H9 (cell line): Measurements from ENCODE around the gene TTC23. TPM values are rescaled to one million over a fixed set of nuclear protein-coding genes. Genes with fewer than 3 reads are reported as not detected.
"Not testable (repeated sequence)": the region's sequence is repeated elsewhere in the genome, so short reads cannot be mapped to it uniquely, and the experiment has no call there.

Experiments
- DNase-seq: peaks from one replicate; pipeline ENCODE4 v3.0.0-alpha.2; 2017
- H2AFZ ChIP-seq: one replicate; pipeline ENCODE4 v1.6.1; 2013; ENCODE audit warnings: mild to moderate bottlenecking, low read length, control low read depth, moderate library complexity
- H2AK5ac ChIP-seq: 2 replicates; pipeline ENCODE4 v1.6.1; 2013; ENCODE audit warnings: low read length, control low read depth, mixed read lengths; ENCODE audit not compliant: insufficient read length
- H2BK120ac ChIP-seq: one replicate; pipeline ENCODE4 v1.6.1; 2013; ENCODE audit warnings: low read depth, mild to moderate bottlenecking, low read length, control low read depth, inconsistent platforms; ENCODE audit not compliant: poor library complexity, severe bottlenecking
- H2BK12ac ChIP-seq: 2 replicates; pipeline ENCODE4 v1.6.1; 2013; ENCODE audit warnings: low read length, control low read depth, mixed read lengths, low read depth; ENCODE audit not compliant: insufficient read length
- H2BK15ac ChIP-seq: 2 replicates; pipeline ENCODE4 v1.6.1; 2013; ENCODE audit warnings: low read depth, low read length, control low read depth
- H2BK20ac ChIP-seq: one replicate; pipeline ENCODE4 v1.6.1; 2013; ENCODE audit warnings: low read depth, mild to moderate bottlenecking, low read length, control low read depth, inconsistent platforms; ENCODE audit not compliant: poor library complexity, severe bottlenecking
- H2BK5ac ChIP-seq: 2 replicates; pipeline ENCODE4 v1.6.1; 2013; ENCODE audit warnings: low read length, control low read depth, mixed read lengths; ENCODE audit not compliant: insufficient read length
- H3K14ac ChIP-seq: 2 replicates; pipeline ENCODE4 v1.6.1; 2013; ENCODE audit warnings: low read length, control low read depth; ENCODE audit not compliant: insufficient read depth
- H3K18ac ChIP-seq: 2 replicates; pipeline ENCODE4 v1.6.1; 2013; ENCODE audit warnings: low read depth, mild to moderate bottlenecking, mixed read lengths, low read length, control low read depth; ENCODE audit not compliant: insufficient read length
- H3K23ac ChIP-seq: 2 replicates; pipeline ENCODE4 v1.6.1; 2013; ENCODE audit warnings: low read length, control low read depth, mixed read lengths, low read depth; ENCODE audit not compliant: insufficient read length
- H3K23me2 ChIP-seq: 2 replicates; pipeline ENCODE4 v1.6.1; 2013; ENCODE audit warnings: low read depth, mild to moderate bottlenecking, mixed read lengths, low read length, control low read depth; ENCODE audit not compliant: insufficient read length, poor library complexity, severe bottlenecking
- H3K27ac ChIP-seq: 2 replicates; pipeline ENCODE4 v1.5.1; 2013; ENCODE audit warnings: low read length, control low read depth, mixed read lengths, low read depth; ENCODE audit not compliant: insufficient read length
- H3K27me3 ChIP-seq: 2 replicates; pipeline ENCODE4 v1.6.1; 2013; ENCODE audit warnings: low read length, control low read depth, inconsistent platforms; ENCODE audit not compliant: insufficient read depth
- H3K4ac ChIP-seq: 2 replicates; pipeline ENCODE4 v1.6.1; 2013; ENCODE audit warnings: low read depth, mild to moderate bottlenecking, control low read depth, inconsistent platforms, low read length, moderate library complexity
- H3K4me1 ChIP-seq: 2 replicates; pipeline ENCODE4 v1.6.1; 2013; ENCODE audit warnings: low read length, control low read depth, inconsistent platforms; ENCODE audit not compliant: insufficient read depth
- H3K4me2 ChIP-seq: 2 replicates; pipeline ENCODE4 v1.6.1; 2013; ENCODE audit warnings: low read length, control low read depth, mixed read lengths; ENCODE audit not compliant: insufficient read length, insufficient read depth
- H3K56ac ChIP-seq: 2 replicates; pipeline ENCODE4 v1.6.1; 2013; ENCODE audit warnings: low read depth, mild to moderate bottlenecking, mixed read lengths, low read length, control low read depth; ENCODE audit not compliant: insufficient read length
- H3K79me1 ChIP-seq: 2 replicates; pipeline ENCODE4 v1.6.1; 2013; ENCODE audit warnings: low read depth, mild to moderate bottlenecking, moderate library complexity, low read length, control low read depth, inconsistent platforms; ENCODE audit not compliant: insufficient read depth, poor library complexity, severe bottlenecking
- H3K79me2 ChIP-seq: 2 replicates; pipeline ENCODE4 v1.6.1; 2013; ENCODE audit warnings: low read length, control low read depth, inconsistent platforms; ENCODE audit not compliant: insufficient read depth
- H3K9ac ChIP-seq: 2 replicates; pipeline ENCODE4 v1.6.1; 2013; ENCODE audit warnings: low read length, control low read depth, mixed read lengths; ENCODE audit not compliant: insufficient read length; ENCODE audit errors: extremely low read depth
- H3K9me3 ChIP-seq: one replicate; pipeline ENCODE4 v1.6.1; 2013; ENCODE audit warnings: low read depth, low read length, inconsistent platforms; ENCODE audit not compliant: control insufficient read depth
- H3T11ph ChIP-seq: one replicate; pipeline ENCODE4 v1.6.1; 2013; ENCODE audit warnings: mild to moderate bottlenecking, low read length, control low read depth, inconsistent platforms
- H4K20me1 ChIP-seq: one replicate; pipeline ENCODE4 v1.6.1; 2013; ENCODE audit not compliant: control insufficient read depth, insufficient read length, insufficient read depth
- H4K5ac ChIP-seq: 2 replicates; pipeline ENCODE4 v1.6.1; 2013; ENCODE audit warnings: low read depth, mild to moderate bottlenecking, mixed read lengths, low read length, control low read depth; ENCODE audit not compliant: insufficient read length
- H4K8ac ChIP-seq: replicated peaks from 2 replicates; pipeline ENCODE4 v1.6.1; 2013; ENCODE audit warnings: low read length, control low read depth, mixed read lengths, low read depth; ENCODE audit not compliant: insufficient read length
- H4K91ac ChIP-seq: 2 replicates; pipeline ENCODE4 v1.6.1; 2013; ENCODE audit warnings: low read depth, mild to moderate bottlenecking, moderate library complexity, mixed read lengths, low read length, control low read depth; ENCODE audit not compliant: insufficient read length
- H3K27ac Mint-ChIP-seq, 3 experiments: 2 replicates in 2 of 3; 3 replicates in 1 of 3; pipeline ENCODE4 v1.8.0; 2020 to 2021; ENCODE audit warnings: mixed read lengths in 3 of 3, mild to moderate bottlenecking in 1 of 3, moderate library complexity in 1 of 3
- H3K27me3 Mint-ChIP-seq: 2 replicates; pipeline ENCODE4 v1.8.0; 2021; ENCODE audit warnings: low read depth, mild to moderate bottlenecking, moderate library complexity, mixed read lengths
- H3K36me3 Mint-ChIP-seq, 3 experiments: 2 replicates in 2 of 3; 3 replicates in 1 of 3; pipeline ENCODE4 v1.8.0; 2020 to 2021; ENCODE audit warnings: low read depth in 3 of 3, mixed read lengths in 3 of 3; ENCODE audit not compliant: insufficient read depth in 1 of 3
- H3K4me1 Mint-ChIP-seq, 2 experiments: 2 replicates each; pipeline ENCODE4 v1.8.0; 2020; ENCODE audit warnings: mixed read lengths in 2 of 2
- H3K4me3 Mint-ChIP-seq, 2 experiments: 2 replicates in 1 of 2; 3 replicates in 1 of 2; pipeline ENCODE4 v1.8.0; 2020 to 2021; ENCODE audit warnings: mild to moderate bottlenecking in 2 of 2, mixed read lengths in 2 of 2, moderate library complexity in 1 of 2
- H3K9me3 Mint-ChIP-seq, 2 experiments: 2 replicates in 1 of 2; 3 replicates in 1 of 2; pipeline ENCODE4 v1.8.0; 2020; ENCODE audit warnings: mild to moderate bottlenecking in 2 of 2, mixed read lengths in 2 of 2, moderate library complexity in 1 of 2
- WGBS: extraction: QIAGEN DNeasy Blood & Tissue Kit; methylation state at CpG from one replicate; pipeline ENCODE4 v1.1.7; 2013; ENCODE audit warnings: missing lambda C conversion rate, low lambda C conversion rate, mixed read lengths; ENCODE audit not compliant: insufficient read length; ENCODE audit errors: extremely low coverage; 5-methylcytosine and 5-hydroxymethylcytosine counted together
- total RNA-seq: library from RNA; stranded (reverse); gene quantifications from 2 replicates; pipeline ENCODE4 v1.2.1, GENCODE V29; 2021
- TF ChIP-seq, protein P1 (sequence below): fragments of 200-600 bp; sonication (generic); conservative IDR thresholded peaks from 3 replicates; pipeline ENCODE4 v1.8.0; 2021; ENCODE audit warnings: antibody characterized with exemption, mild to moderate bottlenecking

Gene TTC23
- total RNA-seq, 1 experiment from 2014 or later, result 14.3 TPM

DNA sequence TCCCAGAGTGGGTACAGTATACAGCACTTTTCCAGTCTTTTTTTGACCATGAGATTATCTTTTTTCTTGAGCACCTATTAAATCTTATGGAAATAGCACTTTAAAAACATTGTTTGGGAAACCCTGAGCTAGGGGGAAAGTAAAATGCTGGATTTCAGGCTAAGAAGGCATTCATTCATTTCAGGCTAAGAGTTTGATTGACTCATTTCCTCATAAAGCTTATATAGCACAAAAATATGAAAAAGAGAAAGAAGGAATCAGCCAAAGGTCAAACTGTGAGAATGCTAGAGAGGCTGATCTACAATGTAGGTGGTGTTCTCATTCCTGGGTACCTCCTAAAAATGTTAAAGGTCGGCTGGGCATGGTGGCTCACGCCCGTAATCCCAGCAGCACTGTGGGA is 10.5 kb downstream of the TTC23 start:
- H3K9ac ChIP-seq, result no peak overlapping the region
- no peak overlapping the region for H2BK5ac ChIP-seq
- no peak overlapping the region for H3K56ac ChIP-seq
- no peaks in the 10 kb centered on the region for H3K27me3 Mint-ChIP-seq
- no peak overlapping the region for H4K5ac ChIP-seq
- H3K27ac ChIP-seq, result no peak overlapping the region
- H3K23ac ChIP-seq, result no peak overlapping the region
- no peaks in the 10 kb centered on the region for H3K23me2 ChIP-seq
- no CpG with 5 or more reads among the region's 3 CpGs for WGBS
- H3K79me1 ChIP-seq, result no peaks in the 10 kb centered on the region
- H3K4me1 ChIP-seq, result no peaks in the 10 kb centered on the region
- no peak overlapping the region for H2BK15ac ChIP-seq
- H3K36me3 Mint-ChIP-seq, result peaks cover 3 to 19% (median 4%) of the 10 kb centered on the region in 3 experiments; a peak in 5 of 7 replicates
- H3K4me3 Mint-ChIP-seq, result no peak overlapping the region
- no peak overlapping the region for H2BK120ac ChIP-seq
- no peaks in the 10 kb centered on the region for H4K20me1 ChIP-seq
- H4K91ac ChIP-seq, result no peak overlapping the region
- H2BK12ac ChIP-seq, result no peak overlapping the region
- no peak overlapping the region for H3K14ac ChIP-seq
- H2BK20ac ChIP-seq, result no peak overlapping the region
- DNase-seq, result no peak
- H3K4ac ChIP-seq, result no peak overlapping the region
- H2AFZ ChIP-seq, result no peak overlapping the region
- no peak overlapping the region for H3K27ac Mint-ChIP-seq
- no peaks in the 10 kb centered on the region for H3K4me1 Mint-ChIP-seq
- H3K4me2 ChIP-seq, result no peak overlapping the region
- no peaks in the 10 kb centered on the region for H3K79me2 ChIP-seq
- no peak overlapping the region for H2AK5ac ChIP-seq
- H3K9me3 ChIP-seq, result no peaks in the 10 kb centered on the region
- TF ChIP-seq, protein P1, sequence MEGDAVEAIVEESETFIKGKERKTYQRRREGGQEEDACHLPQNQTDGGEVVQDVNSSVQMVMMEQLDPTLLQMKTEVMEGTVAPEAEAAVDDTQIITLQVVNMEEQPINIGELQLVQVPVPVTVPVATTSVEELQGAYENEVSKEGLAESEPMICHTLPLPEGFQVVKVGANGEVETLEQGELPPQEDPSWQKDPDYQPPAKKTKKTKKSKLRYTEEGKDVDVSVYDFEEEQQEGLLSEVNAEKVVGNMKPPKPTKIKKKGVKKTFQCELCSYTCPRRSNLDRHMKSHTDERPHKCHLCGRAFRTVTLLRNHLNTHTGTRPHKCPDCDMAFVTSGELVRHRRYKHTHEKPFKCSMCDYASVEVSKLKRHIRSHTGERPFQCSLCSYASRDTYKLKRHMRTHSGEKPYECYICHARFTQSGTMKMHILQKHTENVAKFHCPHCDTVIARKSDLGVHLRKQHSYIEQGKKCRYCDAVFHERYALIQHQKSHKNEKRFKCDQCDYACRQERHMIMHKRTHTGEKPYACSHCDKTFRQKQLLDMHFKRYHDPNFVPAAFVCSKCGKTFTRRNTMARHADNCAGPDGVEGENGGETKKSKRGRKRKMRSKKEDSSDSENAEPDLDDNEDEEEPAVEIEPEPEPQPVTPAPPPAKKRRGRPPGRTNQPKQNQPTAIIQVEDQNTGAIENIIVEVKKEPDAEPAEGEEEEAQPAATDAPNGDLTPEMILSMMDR, result no peak
- no peak overlapping the region for H4K8ac ChIP-seq
- no peak overlapping the region for H3T11ph ChIP-seq
- no peak overlapping the region for H3K18ac ChIP-seq
- H3K9me3 Mint-ChIP-seq, result no peaks in the 10 kb centered on the region
- H3K27me3 ChIP-seq, result no peaks in the 10 kb centered on the region

DNA sequence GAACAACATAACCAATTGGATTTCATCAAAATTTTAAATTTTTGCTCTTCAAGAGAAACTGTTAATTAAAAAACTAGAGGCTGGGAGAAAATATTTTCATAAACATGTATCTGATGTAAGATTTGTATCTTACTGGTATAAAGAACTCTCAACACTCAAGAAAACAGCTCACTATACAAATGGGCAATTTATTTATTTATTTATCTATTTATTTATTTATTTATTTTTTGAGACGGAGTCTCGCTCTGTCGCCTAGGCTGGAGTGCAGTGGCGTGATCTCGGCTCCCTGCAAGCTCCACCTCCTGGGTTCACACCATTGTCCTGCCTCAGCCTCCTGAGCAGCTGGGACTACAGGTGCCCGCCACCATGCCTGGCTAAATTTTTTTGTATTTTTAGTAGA is 15.2 kb downstream of the TTC23 start:
- H2BK120ac ChIP-seq, H3K4ac ChIP-seq, H2AK5ac ChIP-seq, H3T11ph ChIP-seq, H4K5ac ChIP-seq, H3K79me1 ChIP-seq, H3K14ac ChIP-seq, H2BK12ac ChIP-seq, H3K27ac ChIP-seq, H3K9me3 Mint-ChIP-seq, H3K56ac ChIP-seq, H3K4me2 ChIP-seq, H3K4me3 Mint-ChIP-seq, H3K23ac ChIP-seq, H3K27me3 Mint-ChIP-seq, H3K27ac Mint-ChIP-seq, H4K20me1 ChIP-seq, H3K9ac ChIP-seq, H3K4me1 Mint-ChIP-seq, H3K9me3 ChIP-seq, H3K18ac ChIP-seq, H2BK20ac ChIP-seq, H2AFZ ChIP-seq, H2BK15ac ChIP-seq, H3K4me1 ChIP-seq, DNase-seq, H3K79me2 ChIP-seq, H3K27me3 ChIP-seq, H4K8ac ChIP-seq, H3K23me2 ChIP-seq, H2BK5ac ChIP-seq, H4K91ac ChIP-seq: not testable (repeated sequence)
- no CpG with 5 or more reads among the region's 6 CpGs for WGBS
- peaks cover 7 to 18% (median 14%) of the 10 kb centered on the region in 3 experiments; a peak in 6 of 7 replicates for H3K36me3 Mint-ChIP-seq
